ENCODE measurements around the gene ARL17A. TPM values are rescaled to one million over a fixed set of nuclear protein-coding genes. Genes with fewer than 3 reads are reported as not detected.
"Not testable (repeated sequence)": the region's sequence is repeated elsewhere in the genome, so short reads cannot be mapped to it uniquely, and the experiment has no call there.

Gene ARL17A
- total RNA-seq, result 10 to 100 TPM in 5 of 6 donors, 1 to 10 TPM in 1; 4.6 to 24.1 (median 17.9) TPM

- H3K4me3 ChIP-seq, result peak within 1 kb of the TSS in 3 of 4 donors; percentile 12 to 38 (median 25)
- H3K27me3 ChIP-seq, H3K4me1 ChIP-seq, H3K9me3 ChIP-seq, H3K36me3 ChIP-seq: not testable (repeated sequence)
- WGBS, 2 donors, result no CpG with 5 or more reads among the region's 65 CpGs
- peak within 1 kb of the TSS in 3 of 4 donors; percentile 65 to 69 (median 67) for H3K27ac ChIP-seq
- ATAC-seq (ENCODE audit: low FRiP score in 2 of 2) (peak; percentile 97 to 99), DNase-seq (peak; percentile 6 to 89)
Observed at GRCh38 chr17:46579083-46580075, at the start of gene ARL17A. Gene ARL17A (minus strand): TSS chr17:46579691. CDS start chr17:46576322, 3,369 bp downstream.

- H3K27ac ChIP-seq, DNase-seq, H3K4me1 ChIP-seq, H3K36me3 ChIP-seq, H3K4me3 ChIP-seq, H3K9me3 ChIP-seq, H3K27me3 ChIP-seq: not testable (repeated sequence)
- WGBS, 2 donors, result no CpG with 5 or more reads among the region's 5 CpGs
- ATAC-seq (ENCODE audit: low FRiP score in 2 of 2), result peak in 1 of 2 donors; percentile 27
Observed at GRCh38 chr17:46628753-46629436, 49.4 kb upstream of the ARL17A start.

GRCh38 chr17:46627452-46627851 lies 48.0 kb upstream of the ARL17A start:
- not testable (repeated sequence) for ATAC-seq (ENCODE audit: low FRiP score in 2 of 2); H3K4me3 ChIP-seq; DNase-seq; H3K4me1 ChIP-seq; H3K27me3 ChIP-seq; H3K27ac ChIP-seq; H3K9me3 ChIP-seq; H3K36me3 ChIP-seq
- no CpG with 5 or more reads among the region's 2 CpGs for WGBS, 2 donors

- H3K4me1 ChIP-seq; H3K27ac ChIP-seq; H3K9me3 ChIP-seq; H3K36me3 ChIP-seq; H3K27me3 ChIP-seq; DNase-seq; ATAC-seq (ENCODE audit: low FRiP score in 2 of 2); H3K4me3 ChIP-seq: not testable (repeated sequence)
- WGBS, 2 donors, result no CpG with 5 or more reads among the region's 5 CpGs
Observed at GRCh38 chr17:46624726-46625125, 45.2 kb upstream of the ARL17A start.

- H3K9me3 ChIP-seq; H3K36me3 ChIP-seq; H3K4me3 ChIP-seq; H3K27ac ChIP-seq; ATAC-seq (ENCODE audit: low FRiP score in 2 of 2); DNase-seq; H3K27me3 ChIP-seq; H3K4me1 ChIP-seq: not testable (repeated sequence)
- no CpG with 5 or more reads among the region's 2 CpGs for WGBS, 2 donors
Observed at GRCh38 chr17:46623790-46624189, 44.3 kb upstream of the ARL17A start.

- H3K27ac ChIP-seq; H3K9me3 ChIP-seq; DNase-seq; H3K4me1 ChIP-seq; ATAC-seq (ENCODE audit: low FRiP score in 2 of 2); H3K27me3 ChIP-seq; H3K4me3 ChIP-seq; H3K36me3 ChIP-seq: not testable (repeated sequence)
- WGBS, 2 donors, result no CpG with 5 or more reads among the region's 1 CpG
Observed at GRCh38 chr17:46618975-46619374, 39.5 kb upstream of the ARL17A start.

GRCh38 chr17:46617121-46617520 lies 37.6 kb upstream of the ARL17A start:
- no CpG with 5 or more reads among the region's 3 CpGs for WGBS, 2 donors

GRCh38 chr17:46613876-46614275 lies 34.4 kb upstream of the ARL17A start:
- not testable (repeated sequence) for H3K4me3 ChIP-seq
- no CpG with 5 or more reads among the region's 1 CpG for WGBS, 2 donors

More at GRCh38 chr17:46617121-46617520, 37.6 kb upstream of the ARL17A start:
- not testable (repeated sequence) for DNase-seq; H3K4me1 ChIP-seq; H3K27ac ChIP-seq; H3K9me3 ChIP-seq; H3K36me3 ChIP-seq; ATAC-seq (ENCODE audit: low FRiP score in 2 of 2); H3K27me3 ChIP-seq; H3K4me3 ChIP-seq

GRCh38 chr17:46611304-46611703 lies 31.8 kb upstream of the ARL17A start:
- DNase-seq, result not testable (repeated sequence)
- ATAC-seq (ENCODE audit: low FRiP score in 2 of 2), result peak in 1 of 2 donors; percentile 48

More at GRCh38 chr17:46613876-46614275, 34.4 kb upstream of the ARL17A start:
- not testable (repeated sequence) for H3K4me1 ChIP-seq; H3K9me3 ChIP-seq; H3K27ac ChIP-seq; ATAC-seq (ENCODE audit: low FRiP score in 2 of 2); H3K36me3 ChIP-seq; H3K27me3 ChIP-seq; DNase-seq

GRCh38 chr17:46603125-46603524 lies 23.6 kb upstream of the ARL17A start:
- H3K36me3 ChIP-seq; ATAC-seq (ENCODE audit: low FRiP score in 2 of 2); H3K9me3 ChIP-seq; H3K4me1 ChIP-seq; H3K4me3 ChIP-seq; H3K27ac ChIP-seq; DNase-seq; H3K27me3 ChIP-seq: not testable (repeated sequence)

More at GRCh38 chr17:46611304-46611703, 31.8 kb upstream of the ARL17A start:
- not testable (repeated sequence) for H3K4me1 ChIP-seq, H3K36me3 ChIP-seq, H3K27me3 ChIP-seq, H3K9me3 ChIP-seq, H3K27ac ChIP-seq, H3K4me3 ChIP-seq
- no CpG with 5 or more reads among the region's 2 CpGs for whole genome bisulfite sequencing, 2 donors

- H3K27me3 ChIP-seq; H3K36me3 ChIP-seq; ATAC-seq (ENCODE audit: low FRiP score in 2 of 2); H3K9me3 ChIP-seq; H3K27ac ChIP-seq; H3K4me3 ChIP-seq; H3K4me1 ChIP-seq; DNase-seq: not testable (repeated sequence)
- WGBS, 2 donors, result no CpG with 5 or more reads among the region's 3 CpGs
Observed at GRCh38 chr17:46600767-46601166, 21.3 kb upstream of the ARL17A start.

- H3K4me3 ChIP-seq, DNase-seq, H3K9me3 ChIP-seq, H3K27ac ChIP-seq, H3K36me3 ChIP-seq, H3K4me1 ChIP-seq, H3K27me3 ChIP-seq: not testable (repeated sequence)
- peak in 1 of 2 donors; percentile 34 for ATAC-seq (ENCODE audit: low FRiP score in 2 of 2)
- WGBS, 2 donors, result 56 to 57% methylated on average over 3 of the region's 3 CpGs
Observed at GRCh38 chr17:46598344-46598931, 18.9 kb upstream of the ARL17A start.
